Thoracic aorta endothelial cell (primary cell): ENCODE measurements around the gene HCAR2. TPM values are rescaled to one million over a fixed set of nuclear protein-coding genes. Genes with fewer than 3 reads are reported as not detected.

ENCODE experiments used
- small RNA-seq: library from RNA; depleted of rRNA; stranded (forward); fragments of <200 nt; gene quantifications from one replicate; pipeline ENCODE3, GENCODE V24; 2012
- total RNA-seq: library from RNA; depleted of rRNA; stranded (reverse); fragments of >200 nt; gene quantifications from 2 replicates; pipeline ENCODE4 v1.2.3, GENCODE V29; 2012

Gene HCAR2
- total RNA-seq: not detected in 2 replicates

GRCh38 chr12:122702890-122703611, at the start of gene HCAR2:
TSS of gene HCAR2 (minus strand) at chr12:122703357. CDS start at chr12:122703283, 74 bp downstream.

DNA sequence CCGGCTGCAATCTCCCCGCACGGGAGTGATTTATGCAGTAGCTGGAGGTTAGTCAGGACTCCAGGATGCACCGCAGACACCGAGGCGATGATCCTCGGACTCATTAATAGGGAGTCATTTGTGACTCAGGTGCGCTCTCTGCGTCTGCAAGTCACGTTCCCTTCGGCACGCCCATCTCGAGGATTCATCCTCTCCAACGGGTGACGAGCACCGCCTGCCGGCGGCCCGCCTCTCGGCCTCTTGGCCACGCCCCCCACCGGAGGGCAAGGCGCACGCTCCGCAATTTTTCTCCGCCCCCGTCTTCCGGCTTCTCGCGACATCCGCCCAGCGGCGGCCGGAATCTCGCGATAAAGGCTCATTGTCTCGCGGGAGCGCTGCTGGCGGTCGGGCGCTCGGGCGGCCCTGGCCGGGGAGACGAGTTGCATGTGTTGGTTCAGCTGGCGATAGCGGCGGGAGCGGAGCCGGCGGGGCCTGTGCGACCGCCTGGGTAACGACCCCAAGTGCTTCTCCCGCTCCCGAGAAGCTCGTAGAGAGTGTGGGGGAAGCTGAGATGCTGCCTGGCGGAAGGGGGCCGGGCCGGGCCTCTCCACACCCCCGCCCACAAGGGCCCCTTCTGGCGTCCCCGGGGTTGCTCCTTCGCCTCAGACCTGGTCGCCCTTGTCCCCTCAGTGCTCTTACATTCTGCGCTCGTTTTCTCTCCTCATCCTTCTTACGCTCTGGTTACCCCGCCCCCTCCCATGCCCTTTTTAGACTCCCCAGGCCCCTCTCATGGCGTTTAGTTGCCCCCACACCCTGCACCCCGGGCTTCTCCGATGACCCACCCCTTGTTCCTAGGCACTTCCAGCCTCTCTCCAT, 49.5 kb upstream of the HCAR2 start, which contains the start of gene DENR:
DENR (plus strand) TSS at position 361 of the 855 bp plus-strand sequence. CDS start 878 bp downstream, outside the sequence.

DNA sequence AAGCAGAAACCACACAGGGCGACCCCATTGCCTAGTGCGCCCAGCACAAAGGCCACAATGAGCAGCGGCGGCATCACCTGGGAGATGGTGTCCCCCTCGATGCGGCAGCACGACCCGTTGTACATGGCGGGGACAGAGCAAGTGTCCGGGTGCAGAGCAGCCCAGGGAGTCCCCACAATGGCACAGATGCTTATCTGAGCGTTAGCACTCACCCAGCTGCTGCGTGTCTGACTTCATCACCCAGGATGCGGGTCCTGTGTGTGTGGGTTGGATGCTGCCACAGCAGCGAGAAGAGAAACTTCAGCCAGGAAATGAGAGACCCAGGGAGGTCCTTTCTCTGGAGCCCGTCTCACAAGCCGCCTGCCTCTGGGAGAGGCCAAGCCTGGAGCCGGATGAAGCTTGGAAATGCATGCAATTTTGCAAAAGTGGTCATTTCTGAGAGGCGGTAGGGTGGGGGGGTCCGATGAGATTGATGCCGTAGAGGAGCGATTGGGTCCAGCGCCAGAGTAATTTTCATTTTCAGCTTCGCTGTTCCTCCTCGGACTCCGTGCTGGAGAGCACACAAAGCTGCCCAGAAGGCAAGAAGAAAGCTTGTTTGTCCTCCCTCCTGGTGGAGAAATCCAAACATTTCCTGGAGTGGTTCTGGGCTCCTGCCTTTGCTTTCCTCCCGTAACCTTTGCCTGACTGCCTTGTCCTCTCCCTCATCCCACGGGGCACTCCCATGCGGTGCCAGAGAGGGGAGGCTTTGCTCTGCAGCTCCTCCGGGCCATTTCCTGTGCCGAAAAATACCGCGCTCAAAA, 27.3 kb upstream of the HCAR2 start, which contains the start of gene HCAR1:
HCAR1 (minus strand) TSS at position 630 of the 800 bp plus-strand sequence; CDS start at position 125, 505 bp downstream.

GRCh38 chr12:122716658-122717057, 13.5 kb upstream of the HCAR2 start, which contains the start of gene HCAR3:
TSS of gene HCAR3 (minus strand) at chr12:122716811. CDS start at chr12:122716737, 74 bp downstream.

Small RNAs within 50 kb of the gene (small RNA-seq; reads per million reads assigned to genes)
- not detected for gene AC026333.2

Other genes with a start within 250 kb of the HCAR2 start
- 30.6 and 32.0 TPM in 2 replicates for gene ZCCHC8, start 202.4 kb downstream of the HCAR2 start, total RNA-seq
- 58.6 and 61.7 TPM in 2 replicates for gene RSRC2, start 176.4 kb downstream of the HCAR2 start, total RNA-seq
- gene KNTC1, start 176.1 kb downstream of the HCAR2 start, total RNA-seq: 69.3 and 82.3 TPM in 2 replicates
- gene HCAR3, start 13.5 kb upstream of the HCAR2 start, total RNA-seq: not detected in 2 replicates
- gene HCAR1, start 27.5 kb upstream of the HCAR2 start, total RNA-seq: not detected in 2 replicates
- gene DENR, start 49.5 kb upstream of the HCAR2 start, total RNA-seq: 67.5 and 71.4 TPM in 2 replicates
- 0.72 and 0.80 TPM in 2 replicates for gene CCDC62, start 71.2 kb upstream of the HCAR2 start, total RNA-seq
- 82.2 and 93.1 TPM in 2 replicates for gene HIP1R, start 132.1 kb upstream of the HCAR2 start, total RNA-seq
- 41.9 and 42.4 TPM in 2 replicates for gene VPS37B, start 192.8 kb upstream of the HCAR2 start, total RNA-seq